Epidermal melanocyte (primary cell): ENCODE measurements around the gene GPC3.
A peak's percentile ranks its signal among the peaks of the same experiment; 100 is the strongest.
"Not testable (repeated sequence)": the region's sequence is repeated elsewhere in the genome, so short reads cannot be mapped to it uniquely, and the experiment has no call there.

Experiments used
- DNase-seq: peaks from one replicate; pipeline ENCODE4 v3.0.0; 2011; ENCODE audit warnings: low spot score; ENCODE audit not compliant: insufficient read length

The GPC3 gene

DNA sequence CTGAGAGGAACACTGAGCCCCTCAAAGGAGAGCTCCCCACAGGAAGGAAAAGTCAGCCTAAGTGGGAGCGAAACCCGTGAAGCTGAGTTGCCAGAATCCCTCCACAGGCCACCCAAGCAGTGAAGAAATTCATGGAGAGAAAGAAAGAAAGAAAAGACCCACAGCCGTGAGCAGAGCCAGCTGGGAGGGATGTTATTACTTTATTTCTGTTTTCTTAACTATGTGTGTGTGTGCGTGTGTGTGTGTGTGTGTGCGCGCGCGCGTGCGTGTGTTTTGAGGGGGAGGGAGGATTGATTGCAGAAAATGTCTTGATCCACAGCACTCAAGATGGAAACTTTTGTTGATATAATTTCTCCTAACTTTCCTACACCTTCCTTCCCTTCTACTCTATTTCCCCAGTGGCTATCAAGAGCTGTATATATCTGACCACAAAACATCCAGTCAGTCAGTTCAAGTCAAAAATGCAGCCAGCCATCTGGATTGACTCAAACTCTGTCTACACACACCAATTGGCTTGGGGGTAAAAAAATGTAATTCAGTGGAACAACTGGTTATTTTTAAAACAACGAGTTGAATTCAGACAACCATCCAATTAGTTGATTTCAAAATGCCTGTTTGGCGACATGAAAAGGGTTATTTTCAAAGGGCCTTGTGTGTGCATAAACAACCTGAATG, 13.8 kb upstream of the GPC3 start:
- peak; percentile 23 for DNase-seq

DNA sequence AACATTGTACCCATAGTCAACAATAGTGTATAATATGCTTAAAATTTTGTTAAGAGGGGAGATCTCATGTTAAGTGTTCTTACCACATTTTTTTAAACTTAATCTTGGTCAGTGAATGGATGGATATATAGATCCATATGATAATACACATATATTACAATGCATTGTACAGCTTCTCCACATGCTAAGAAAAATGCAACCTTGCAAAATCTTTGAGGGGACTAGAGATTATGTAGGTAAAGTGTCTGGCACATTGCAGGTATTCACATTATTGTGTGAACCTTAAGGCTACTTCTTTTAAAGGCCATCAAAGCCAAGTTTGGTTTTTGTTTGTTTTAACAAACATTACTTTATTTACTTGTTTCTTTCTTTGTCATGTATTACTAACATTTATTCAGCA, 10.4 kb upstream of the GPC3 start:
- DNase-seq: no peak

DNA sequence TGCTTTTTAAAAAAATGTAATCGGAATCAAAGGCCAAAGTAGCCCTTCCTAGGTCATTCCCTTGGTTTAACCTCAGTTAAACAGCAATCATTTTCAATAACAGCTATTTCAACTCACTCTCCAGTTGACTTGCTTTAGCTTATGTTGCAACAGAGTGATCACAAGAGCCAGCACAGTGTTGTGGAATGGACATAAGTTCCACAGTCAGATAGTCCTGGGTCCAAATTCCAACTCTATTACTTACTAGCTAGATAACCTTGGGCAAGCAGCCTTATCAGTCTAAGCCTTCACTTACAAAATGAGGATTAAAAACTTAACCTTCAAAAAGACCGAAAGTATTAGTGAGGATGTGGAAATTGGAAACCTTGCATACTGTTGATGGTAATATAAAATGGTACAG, 9.2 kb upstream of the GPC3 start:
- DNase-seq: no peak

DNA sequence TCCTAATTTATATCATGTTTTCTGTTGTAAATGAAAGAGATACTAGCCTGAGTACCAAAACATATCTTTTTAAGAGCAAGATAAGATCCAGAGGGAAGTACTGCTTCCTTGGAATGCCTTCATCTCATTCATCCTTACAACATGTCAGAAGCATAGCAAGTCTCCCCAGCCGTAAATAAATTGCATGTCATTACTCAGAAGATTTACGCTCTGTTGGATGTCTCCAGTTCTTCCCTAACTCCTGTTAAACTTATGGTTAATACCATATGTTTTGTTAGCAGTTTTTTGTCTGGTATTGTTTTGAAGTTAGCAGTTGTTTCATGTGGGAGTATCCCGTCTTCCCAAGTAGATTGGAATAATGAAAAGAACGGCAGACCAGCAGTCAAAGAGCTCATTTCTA, 7.5 kb upstream of the GPC3 start:
- DNase-seq: no peak

DNA sequence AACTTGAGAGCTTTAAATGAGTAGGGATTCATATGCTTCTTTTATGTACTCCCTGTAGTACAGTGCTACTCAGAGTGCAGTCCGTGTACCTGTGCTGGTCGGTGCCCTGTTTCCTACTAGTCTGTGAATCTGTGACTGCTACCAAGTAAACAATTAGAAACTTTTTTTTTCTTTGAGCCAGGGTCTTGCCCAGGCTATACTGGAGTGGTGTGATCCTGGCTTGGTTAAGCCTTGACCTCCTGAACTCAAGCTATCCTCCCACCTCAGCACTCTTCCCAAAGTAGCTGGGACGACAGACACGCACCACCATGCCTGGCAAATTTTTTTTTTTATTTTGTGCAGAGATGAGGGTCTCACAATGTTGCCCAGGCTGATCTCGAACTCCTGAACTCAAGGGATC, 6.4 kb upstream of the GPC3 start:
- no peak for DNase-seq

DNA sequence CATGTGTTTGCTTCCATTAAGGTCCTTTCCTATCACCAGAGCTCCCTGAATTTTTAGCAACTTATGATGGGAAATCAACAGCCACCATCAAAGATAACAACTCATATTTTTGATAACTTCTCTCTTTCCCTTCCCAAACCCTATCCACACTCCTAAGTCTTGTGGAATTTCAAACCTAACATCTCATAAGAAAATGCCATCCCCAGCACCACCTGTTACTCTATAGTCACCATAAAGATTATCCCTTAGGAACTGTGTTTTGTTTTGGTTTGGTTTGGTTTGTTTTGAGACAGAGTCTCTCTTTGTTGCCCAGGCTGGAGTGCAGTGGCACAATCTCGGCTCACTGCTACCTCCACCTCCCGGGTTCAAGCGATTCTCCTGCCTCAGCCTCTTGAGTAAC, 5.7 kb upstream of the GPC3 start:
- DNase-seq: not testable (repeated sequence)

DNA sequence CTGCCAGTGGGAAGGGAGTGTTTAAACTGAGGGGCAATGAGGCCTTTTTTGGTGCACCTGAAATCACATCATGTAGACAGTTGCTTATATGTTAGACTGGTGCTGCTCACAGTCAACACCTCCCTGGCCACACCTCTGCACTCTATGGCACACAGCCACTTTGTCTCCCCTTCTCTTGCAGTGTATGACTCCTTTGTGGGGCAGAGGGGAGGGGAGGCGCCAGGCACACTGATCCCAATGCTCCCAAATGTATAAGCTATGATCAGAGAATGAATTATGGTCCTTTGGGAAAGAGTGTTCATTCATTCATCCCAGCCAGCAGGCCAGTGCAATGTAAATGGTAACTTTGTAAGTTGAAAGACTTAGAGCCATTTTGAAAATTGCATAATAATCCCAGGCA, 4.6 kb upstream of the GPC3 start:
- no peak for DNase-seq

DNA sequence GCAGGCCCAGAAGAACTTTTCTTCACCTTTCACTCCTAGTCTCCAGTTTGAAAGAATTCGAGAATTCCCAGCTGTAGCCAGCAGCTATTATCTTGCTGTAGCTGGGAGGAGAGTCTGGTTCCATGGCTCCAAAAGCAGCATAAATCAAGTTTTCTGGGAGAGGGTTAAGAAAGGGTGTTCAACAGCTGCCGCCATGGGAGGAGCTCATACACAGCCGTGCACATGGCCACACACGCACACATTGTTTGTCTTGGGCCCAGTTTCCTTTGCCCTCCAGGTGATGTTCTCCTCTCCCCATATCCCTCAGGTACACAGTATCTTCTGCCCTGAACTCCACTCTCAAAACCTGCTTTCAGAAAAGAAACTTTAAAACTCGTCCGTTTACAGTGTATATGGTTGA, 4.1 kb upstream of the GPC3 start:
- no peak for DNase-seq

DNA sequence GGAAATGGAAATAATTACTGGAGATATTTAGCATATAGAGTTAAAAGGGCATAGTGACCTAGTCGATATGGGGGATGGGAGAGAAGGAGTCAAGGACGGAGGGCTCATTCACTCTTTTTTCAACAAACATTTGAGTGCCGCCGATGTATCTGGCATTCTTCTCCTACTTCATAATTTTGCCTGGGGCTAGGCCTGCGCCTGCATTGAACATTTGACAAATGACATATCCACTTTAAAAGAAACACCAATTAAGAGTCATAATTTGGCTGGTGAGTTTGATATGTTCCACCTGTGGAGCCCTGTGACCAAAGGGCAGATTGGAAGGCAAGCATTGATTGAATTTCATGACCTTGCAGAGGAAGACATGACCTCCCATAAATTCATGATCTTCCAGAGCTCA, 2.6 kb upstream of the GPC3 start:
- no peak for DNase-seq

DNA sequence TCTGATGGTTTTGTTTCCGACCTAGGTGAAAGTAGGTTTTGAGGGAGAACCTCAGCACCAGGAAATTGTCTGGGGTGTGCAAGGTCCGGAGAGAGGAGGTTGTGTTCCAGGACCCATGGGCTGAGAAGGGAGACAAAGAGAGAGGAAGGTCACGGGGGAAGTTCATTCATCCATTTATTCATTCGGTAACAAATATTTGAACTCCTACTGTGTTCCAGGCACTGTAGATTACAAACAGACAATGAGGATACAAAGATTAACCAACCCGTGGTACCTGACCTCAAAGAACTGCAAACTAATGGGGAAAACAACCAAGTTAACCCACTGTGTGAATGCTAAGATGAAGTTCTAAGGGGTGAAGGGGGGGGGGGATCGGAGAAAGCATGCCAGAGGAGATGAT, 1.8 kb upstream of the GPC3 start:
- no peak for DNase-seq

DNA sequence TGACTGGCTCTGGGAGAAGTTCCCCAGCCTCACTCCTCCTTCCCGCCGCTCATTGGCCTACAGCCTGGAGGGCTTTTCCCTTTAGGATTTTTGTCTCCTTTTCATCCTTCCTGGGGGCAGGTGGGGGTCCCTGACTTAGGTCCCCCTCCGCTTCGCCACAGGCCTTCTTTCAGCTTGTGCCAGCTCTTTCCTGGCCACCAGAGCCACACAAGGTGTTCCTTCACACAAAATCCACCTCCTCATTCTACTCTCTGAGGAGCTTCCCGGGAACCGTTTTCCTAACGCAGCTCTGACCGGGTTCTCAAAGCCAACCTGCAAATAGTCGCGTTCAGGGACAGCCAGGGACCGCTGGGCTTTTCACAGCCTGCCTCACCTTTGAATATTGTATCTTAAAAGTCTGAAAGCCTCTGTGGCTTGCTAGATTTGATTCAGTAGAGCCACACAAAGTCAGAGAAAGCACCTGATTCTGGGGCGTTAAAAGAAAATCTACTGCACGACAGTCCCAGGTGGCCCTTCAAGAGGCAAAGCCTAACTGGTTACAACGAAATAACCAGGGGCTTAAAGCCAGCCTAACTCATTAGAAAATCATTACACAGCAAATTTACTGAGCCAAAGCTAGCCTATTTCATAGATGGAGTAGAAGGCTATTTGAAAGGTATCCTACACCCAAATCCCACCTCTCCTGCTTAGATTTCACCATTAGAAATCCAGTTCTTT, 731 bp upstream of the GPC3 start:
- DNase-seq: no peak

DNA sequence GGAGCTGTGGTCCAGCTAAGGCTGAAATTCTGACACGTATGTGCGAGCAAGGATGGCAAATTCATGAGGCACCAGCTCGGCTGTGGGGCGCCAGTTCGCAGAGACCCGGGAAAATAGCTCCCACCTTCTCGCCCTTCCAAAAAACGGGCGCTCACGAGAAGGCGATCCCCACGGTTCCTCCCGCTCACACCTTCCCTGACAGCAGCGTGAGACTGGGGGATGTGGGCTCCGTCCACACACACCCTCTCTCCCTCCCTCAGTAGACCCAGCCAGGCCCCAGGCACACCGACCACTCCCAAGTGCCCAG, 584 bp downstream of the GPC3 start:
- no peak for DNase-seq

DNA sequence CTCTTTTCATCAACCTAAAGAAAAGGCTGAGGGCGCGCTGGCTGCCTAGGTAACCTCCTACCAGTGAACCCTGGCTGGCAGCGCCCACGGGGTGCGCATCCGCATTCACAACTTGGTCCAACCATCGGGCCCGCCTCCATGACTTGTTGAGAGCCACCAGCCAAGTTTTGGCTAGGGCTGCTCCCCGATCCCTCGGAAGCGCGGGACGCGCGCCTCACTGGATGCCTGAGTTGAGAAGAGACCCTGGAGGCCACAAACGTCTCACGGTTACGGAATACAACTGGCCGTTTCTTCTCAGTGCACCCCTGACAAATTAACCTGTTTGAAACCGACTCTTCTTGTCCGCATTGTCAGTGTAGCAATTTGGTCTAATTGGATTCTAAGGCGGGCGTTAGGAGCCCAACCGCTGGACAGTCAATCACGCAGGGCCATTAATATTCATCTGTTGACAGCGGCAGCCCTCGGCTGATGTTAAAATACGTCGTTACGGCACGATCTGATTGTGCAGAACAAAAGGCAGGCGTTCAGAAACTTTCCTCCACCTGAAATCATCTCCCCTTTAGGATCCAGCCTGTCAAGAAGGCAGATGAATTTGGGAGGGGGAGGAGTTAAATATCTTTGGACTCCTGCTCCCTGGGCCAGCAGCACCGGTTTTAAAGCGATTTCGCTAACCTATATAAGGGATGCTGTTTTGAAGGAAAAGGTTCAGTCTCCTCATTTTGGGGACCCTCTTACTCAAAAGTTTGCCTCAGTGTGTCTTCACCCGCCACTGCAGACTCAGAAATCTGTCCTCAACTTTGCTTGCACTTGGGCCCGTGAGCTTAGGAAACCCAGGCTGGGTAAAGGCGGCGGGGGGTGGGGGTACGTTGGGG, 1.2 kb downstream of the GPC3 start:
- DNase-seq: no peak

DNA sequence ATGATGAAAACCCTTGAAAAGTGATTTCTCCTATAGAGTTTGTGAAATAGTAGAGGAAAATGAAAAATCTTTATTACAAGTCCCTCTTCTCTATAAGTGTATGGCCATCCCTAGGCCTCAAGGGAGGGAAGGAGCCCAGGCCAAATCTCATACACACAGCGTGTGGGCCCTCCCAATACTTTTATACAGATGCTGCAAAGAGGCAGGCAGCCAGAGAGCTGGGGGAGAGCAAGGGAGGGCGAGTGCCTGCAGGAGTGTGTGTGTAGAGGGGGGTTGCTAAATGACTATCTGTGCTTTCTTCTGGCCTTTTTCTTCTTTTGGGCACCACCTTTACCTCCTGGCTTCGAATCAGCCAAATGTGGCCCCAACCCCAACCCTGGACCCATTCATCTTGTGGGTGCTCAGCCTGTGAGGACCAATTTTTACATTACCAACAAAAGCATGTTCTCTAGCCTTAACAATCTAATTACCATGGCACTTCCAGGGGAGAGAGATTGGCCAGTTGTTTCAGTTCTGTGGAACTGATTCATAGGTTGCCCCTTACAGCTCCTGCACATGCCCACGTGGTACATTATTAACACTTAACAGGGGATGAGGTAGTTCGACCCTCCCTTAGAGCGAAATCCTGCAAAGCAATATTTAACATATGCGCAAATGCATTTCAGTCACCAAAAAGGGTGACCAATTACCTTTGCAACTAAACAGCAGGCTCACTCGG, 2.0 kb downstream of the GPC3 start:
- DNase-seq: no peak

DNA sequence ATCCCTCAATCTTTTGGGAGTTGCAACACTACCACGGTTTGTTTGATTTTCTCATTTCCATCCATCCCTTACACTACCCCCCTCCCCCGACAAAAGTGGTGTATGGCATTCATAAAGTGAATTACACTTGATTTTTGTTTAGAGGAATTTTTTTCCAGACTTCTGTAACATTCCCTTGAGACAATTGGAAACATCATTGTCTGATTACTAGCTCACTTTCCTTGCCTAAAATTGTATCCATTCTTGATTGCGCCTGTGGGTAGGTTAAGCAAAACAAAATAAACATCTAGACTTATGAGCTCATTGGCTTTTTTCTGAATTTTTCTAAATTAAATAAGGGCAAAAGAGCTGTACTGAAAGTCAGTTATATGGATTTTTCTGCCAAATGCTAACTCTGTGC, 3.5 kb downstream of the GPC3 start:
- DNase-seq: no peak

DNA sequence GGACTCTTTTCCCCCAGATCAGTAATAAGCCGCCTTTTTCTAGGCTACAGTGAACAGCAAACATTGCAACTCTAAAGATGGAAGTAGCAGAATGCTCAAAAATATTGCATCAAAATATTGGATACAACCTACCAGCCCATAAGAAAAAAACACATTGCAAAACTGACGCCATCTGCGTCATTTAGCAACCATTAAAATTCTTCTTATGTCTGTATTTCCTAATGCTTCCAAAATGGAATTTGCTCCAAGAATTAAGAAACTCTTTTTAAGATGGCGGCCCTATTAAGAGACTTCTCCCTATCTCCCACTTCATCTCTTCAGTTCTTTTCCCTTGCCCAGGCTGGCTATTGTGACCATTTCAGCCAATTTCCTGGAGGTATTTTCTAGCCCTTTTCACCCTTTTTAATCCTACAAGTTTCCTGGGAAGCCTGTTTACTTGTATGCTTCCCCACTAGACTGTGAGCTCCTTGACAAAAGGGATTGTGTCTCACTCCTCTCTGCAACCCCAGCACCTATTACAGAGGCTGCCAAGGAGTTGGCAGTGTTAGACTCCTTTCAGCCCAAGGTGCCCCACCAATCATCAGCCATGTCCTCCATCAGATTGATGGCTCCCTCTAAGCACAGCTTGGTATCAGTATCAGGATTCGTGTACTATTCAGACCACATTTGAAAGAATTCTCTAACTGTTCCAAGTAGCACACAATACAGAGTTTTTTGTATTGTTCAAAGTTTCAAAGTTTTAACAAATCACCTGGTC, 4.4 kb downstream of the GPC3 start:
- no peak for DNase-seq

DNA sequence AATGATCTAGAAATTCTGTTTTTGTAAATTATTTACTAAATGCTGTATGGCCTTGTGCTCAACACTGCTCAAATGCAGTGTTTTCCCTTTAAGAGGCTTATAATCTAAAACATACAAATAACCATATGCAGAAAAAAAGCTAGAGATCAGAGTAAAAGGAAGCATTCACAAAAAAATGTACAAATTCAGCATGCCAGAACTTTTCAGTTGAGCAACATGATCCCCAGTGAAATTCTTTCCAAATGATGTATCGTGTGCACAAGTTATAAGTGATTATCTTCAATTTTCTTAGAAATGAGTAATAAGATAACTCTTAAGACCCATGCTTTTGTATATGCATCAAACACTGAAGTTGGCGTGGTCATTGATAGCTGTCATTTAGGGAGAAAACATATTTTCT, 5.0 kb downstream of the GPC3 start:
- no peak for DNase-seq

DNA sequence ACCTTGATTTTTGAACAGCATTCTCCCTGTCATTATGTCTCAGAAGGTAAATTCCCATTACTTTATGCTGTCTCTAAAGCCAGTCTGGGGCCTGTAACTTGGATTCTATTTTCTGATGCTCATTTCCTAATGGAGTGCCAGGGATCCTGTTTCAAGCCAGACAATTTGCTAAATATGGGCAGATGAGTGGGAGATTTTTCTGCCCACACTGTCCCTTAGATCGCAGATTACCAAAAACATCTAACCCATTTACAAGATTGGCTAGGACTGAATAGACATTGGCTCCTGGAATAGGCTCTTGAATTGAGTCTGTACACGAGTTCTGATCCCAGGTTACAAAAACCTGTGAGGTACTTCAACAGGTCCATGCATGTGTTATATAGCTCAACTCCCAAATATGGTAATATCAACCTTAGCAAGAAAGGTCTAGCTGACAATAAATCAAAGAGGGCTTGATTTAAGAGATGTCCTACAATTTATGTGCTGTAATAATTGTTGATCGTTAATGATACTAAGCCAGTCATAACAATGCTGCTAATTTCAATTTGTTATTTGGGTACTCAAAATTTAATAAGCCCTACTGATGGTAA, 5.7 kb downstream of the GPC3 start:
- no peak for DNase-seq

DNA sequence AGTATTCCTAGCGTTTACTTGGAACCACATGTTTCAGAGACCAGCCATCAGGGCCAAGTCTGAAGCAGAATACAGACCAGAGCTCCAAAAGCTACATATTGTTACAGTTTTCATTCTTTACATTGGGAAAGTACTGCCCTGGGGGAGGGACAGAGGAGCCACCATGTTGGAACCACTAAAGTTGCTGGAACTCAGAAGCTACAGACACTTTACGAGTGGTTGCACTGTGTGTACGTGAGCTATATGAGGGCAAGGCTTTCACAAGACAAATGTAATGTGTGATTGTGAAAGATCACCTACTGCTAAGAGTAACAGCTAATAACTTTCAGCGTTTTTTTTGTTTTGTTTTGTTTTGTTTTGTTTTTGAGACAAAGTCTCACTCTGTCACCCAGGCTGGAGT, 11.7 kb downstream of the GPC3 start:
- no peak for DNase-seq

DNA sequence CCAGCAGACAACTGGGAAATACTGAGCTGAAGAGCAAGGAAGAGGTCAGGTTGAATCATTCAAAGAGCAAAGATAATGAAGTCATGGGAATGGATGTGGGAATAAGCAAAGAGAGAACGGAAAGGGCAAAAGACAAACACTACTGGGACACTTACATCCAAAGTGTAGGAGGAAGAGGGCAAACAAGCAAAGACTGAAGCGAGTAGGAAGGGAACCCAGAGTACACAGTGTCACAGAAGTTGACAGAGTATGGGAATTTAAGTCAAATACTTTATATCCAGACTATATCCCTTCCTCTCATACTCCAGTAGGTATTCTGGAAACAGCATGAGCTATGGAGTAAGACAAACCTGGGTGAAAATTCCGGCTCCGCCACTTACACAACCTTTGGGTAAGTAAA, 12.5 kb downstream of the GPC3 start:
- no peak for DNase-seq

DNA sequence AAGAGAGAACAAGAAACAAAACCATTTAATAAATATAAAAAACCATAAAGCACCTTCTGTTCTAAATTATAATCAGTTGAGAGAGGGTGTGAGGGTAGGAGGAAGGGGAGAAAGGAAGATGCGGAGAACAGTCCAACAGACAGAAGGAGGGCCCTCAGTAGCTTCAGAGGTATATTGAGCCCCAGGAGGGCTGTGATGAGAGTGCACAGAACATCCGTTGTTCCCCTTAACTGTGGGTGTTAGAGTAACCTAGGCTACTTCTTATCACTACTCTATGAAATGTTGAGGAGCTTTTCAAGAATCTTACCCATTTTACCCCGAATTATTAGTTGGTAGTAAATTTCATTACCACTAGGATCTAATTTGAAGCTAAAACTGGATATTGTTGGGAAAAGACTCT, 13.8 kb downstream of the GPC3 start:
- no peak for DNase-seq
